Adrenal gland (tissue), 12 donors: ENCODE measurements around the gene RAC3. TPM values are rescaled to one million over a fixed set of nuclear protein-coding genes. Genes with fewer than 3 reads are reported as not detected.
"Not testable (repeated sequence)": the region's sequence is repeated elsewhere in the genome, so short reads cannot be mapped to it uniquely, and the experiment has no call there.

Experiments used
- DNase-seq, 7 donors: peaks; one replicate each; pipeline ENCODE4 v3.0.0-alpha.2; 2019 to 2020
- H3K27ac ChIP-seq, 5 donors: fragments of 200-600 bp; sonication (generic) in 4 of 5; 1 replicate in 3 of 5; 2 replicates in 2 of 5; pipeline versions ENCODE4 v1.5.1 to v1.8.0; 2016 to 2020; ENCODE audit warnings: mild to moderate bottlenecking in 1 of 5
- H3K27me3 ChIP-seq: fragments of 200-600 bp; 2 replicates; pipeline ENCODE4 v1.8.0; 2021
- H3K36me3 ChIP-seq, 2 donors: fragments of 200-600 bp; replicated peaks in 1 of 2; 1 replicate in 1 of 2; 2 replicates in 1 of 2; pipeline versions ENCODE4 v1.5.1 to v1.8.0; 2018 to 2022
- H3K4me1 ChIP-seq, 2 donors: fragments of 200-600 bp; replicated peaks in 1 of 2; 1 replicate in 1 of 2; 2 replicates in 1 of 2; pipeline versions ENCODE4 v1.5.1 to v1.8.0; 2018 to 2021
- H3K4me3 ChIP-seq, 4 donors: fragments of 200-600 bp; sonication (generic) in 3 of 4; one replicate each; pipeline ENCODE4 v1.5.1; 2016 to 2018
- H3K9me3 ChIP-seq, 3 donors: fragments of 200-600 bp; sonication (generic) in 1 of 3; replicated peaks in 1 of 3; 1 replicate in 2 of 3; 2 replicates in 1 of 3; pipeline versions ENCODE4 v1.5.1 to v1.8.0; 2016 to 2021
- POLR2A ChIP-seq, 2 donors: fragments of 450-650 bp; IDR thresholded peaks; one replicate each; pipeline ENCODE4 v1.6.1; 2017; ENCODE audit warnings: antibody characterized with exemption in 2 of 2, mild to moderate bottlenecking in 2 of 2, moderate library complexity in 1 of 2
- WGBS, 4 donors: extraction: QIAGEN DNeasy Blood & Tissue Kit in 2 of 4; methylation state at CpG; one replicate each; pipeline versions ENCODE4 v1.1.5 to v1.1.7; 2013 to 2017; 5-methylcytosine and 5-hydroxymethylcytosine counted together
- intact Hi-C, 2 donors: fragments of 100-400 bp; cut with DNase I; formaldehyde crosslinking; loops; one replicate each; pipeline versions ENCODE4 v1.14.1 to v1.15.0; 2022 to 2023
- polyA plus RNA-seq, 3 donors: library from polyadenylated mRNA; stranded (reverse); fragments of 200-250 nt in 2 of 3; fragments of 350-450 nt in 1 of 3; fragmentation: Illumina TruSeq in 1 of 3; extraction: RNeasy Lipid Tissue Mini Kit (QIAGEN cat#74804) in 1 of 3; gene quantifications; one replicate each; pipeline ENCODE4 v1.2.3, GENCODE V29; 2013 to 2014
- total RNA-seq, 9 donors: library from RNA; depleted of rRNA in 4 of 9; stranded (reverse); fragments of >200 nt in 4 of 9; fragments of 120-200 nt in 1 of 9; fragmentation: NEBNext Ultra II Directional in 1 of 9; extraction: Animal tissue kit (Norgen Biotek cat#: 25700) in 1 of 9; gene quantifications; one replicate each; pipeline versions ENCODE4 v1.1.0 to v1.2.4, GENCODE V29; 2013 to 2023
- TF ChIP-seq, protein P1 (sequence below), 6 experiments: fragments of 450-650 bp in 4 of 6; fragments of 200-600 bp in 2 of 6; sonication (generic) in 1 of 6; IDR thresholded peaks; 1 replicate in 5 of 6; 2 replicates in 1 of 6; pipeline versions ENCODE4 v1.5.1 to v1.8.0; 2016 to 2021; ENCODE audit warnings: antibody characterized with exemption in 6 of 6, mild to moderate bottlenecking in 2 of 6, moderate library complexity in 1 of 6
- donor health status: healthy with polysubstance abuse.
- donor health status: Bipolar disorder and iron deficiency.
- donor health status: DM: yes; HTN: yes; CAD: no.
- donor health status: DM: no; HTN: no; CAD: no.
- donor health status: DM: no; HTN: no; CAD: no.
- donor health status: DM: yes; HTN: yes; CAD: no.

Gene RAC3
- total and polyA plus RNA-seq, 12 donors, result 1.6 to 13.5 (median 5.1) TPM

DNA sequence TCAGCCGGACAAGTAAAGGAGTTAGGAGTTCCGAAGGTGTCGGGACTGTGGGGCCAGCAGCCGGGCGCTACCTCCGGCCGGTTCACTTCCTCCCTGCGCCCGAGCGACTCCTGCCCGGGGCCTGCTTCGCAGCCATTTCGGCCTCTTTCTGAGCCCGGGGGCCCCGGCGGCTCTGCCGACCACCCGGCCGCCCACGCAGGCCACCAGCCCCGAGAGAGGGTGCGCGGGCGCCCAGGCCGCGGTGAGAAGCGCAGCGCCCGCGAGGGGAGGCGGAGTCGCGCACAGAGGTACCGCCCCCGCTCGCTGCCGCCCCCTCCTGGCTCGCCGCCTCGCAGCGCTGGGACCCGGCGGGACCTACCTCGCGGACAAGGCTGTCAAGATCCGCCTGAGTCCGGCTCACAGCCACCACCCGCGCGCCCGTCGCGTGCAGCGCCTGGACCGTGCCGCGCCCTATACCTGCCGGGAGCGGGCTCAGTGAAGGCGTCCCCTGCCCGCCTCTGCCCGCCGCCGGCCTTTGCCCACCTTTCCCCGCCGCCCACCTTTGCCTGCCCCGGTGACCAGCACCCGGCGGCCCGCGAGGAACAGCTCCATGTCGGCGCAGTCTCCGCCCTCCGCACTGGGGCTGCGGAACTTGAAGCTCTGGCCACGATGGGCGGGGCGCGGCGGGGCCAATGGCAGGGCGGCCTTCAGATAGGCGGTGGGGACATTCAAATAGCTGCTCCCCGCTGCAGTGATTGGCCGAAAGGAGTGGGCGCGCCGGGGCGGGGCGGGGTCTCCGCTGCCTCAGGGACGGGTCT, 5.8 kb downstream of the RAC3 start, which contains the start of gene DCXR:
Gene DCXR (minus strand): TSS at position 606 of the 797 bp plus-strand sequence. CDS start 15 bp downstream, at position 591.
- no peaks in the 10 kb centered on the region for H3K9me3 ChIP-seq
- 0 to 1% (median 0%) methylated on average over 2 to 92 of the region's 92 CpGs for WGBS, 4 donors
- H3K36me3 ChIP-seq, result no peaks in the 10 kb centered on the region
- peak within 1 kb of the TSS in 3 of 4 donors; percentile 33 to 69 (median 55) for H3K4me3 ChIP-seq
- intact Hi-C loops, result loop anchor here in 1 of 2 donors (10.0 kb wide), 1 partner anchor 278 kb away; the partner anchor contains the start of gene CD7
- peak; percentile 95 to 98 (median 97) for DNase-seq
- H3K4me1 ChIP-seq, result peaks cover 14% of the 10 kb centered on the region in 2 donors
- TF ChIP-seq, protein P1, sequence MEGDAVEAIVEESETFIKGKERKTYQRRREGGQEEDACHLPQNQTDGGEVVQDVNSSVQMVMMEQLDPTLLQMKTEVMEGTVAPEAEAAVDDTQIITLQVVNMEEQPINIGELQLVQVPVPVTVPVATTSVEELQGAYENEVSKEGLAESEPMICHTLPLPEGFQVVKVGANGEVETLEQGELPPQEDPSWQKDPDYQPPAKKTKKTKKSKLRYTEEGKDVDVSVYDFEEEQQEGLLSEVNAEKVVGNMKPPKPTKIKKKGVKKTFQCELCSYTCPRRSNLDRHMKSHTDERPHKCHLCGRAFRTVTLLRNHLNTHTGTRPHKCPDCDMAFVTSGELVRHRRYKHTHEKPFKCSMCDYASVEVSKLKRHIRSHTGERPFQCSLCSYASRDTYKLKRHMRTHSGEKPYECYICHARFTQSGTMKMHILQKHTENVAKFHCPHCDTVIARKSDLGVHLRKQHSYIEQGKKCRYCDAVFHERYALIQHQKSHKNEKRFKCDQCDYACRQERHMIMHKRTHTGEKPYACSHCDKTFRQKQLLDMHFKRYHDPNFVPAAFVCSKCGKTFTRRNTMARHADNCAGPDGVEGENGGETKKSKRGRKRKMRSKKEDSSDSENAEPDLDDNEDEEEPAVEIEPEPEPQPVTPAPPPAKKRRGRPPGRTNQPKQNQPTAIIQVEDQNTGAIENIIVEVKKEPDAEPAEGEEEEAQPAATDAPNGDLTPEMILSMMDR (IDR thresholded peaks at IDR 0.05), result peak; percentile 21 to 85 (median 58)
- peak; percentile 73 to 91 for TF ChIP-seq POLR2A (IDR thresholded peaks at IDR 0.05)
- peak within 1 kb of the TSS; percentile 90 to 99 (median 93) for H3K27ac ChIP-seq
- H3K27me3 ChIP-seq, result no peaks in the 10 kb centered on the region

DNA sequence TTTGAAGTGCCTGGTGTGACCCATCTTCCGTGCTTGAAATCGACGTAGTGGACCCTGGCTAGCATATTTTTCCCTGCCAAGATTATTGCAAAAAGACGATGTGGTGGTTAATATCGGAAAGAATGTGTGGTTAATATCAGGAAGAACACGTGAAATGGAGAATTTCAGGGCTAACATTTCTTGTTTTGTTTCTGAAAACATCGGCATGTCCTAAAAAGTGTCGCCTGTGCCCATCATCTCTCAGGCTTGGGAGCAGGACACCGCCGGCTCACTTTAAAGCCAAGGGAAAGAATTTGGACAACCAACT, 6.4 kb downstream of the RAC3 start:
- intact Hi-C loops, result loop anchor here in 1 of 2 donors (10.0 kb wide), 1 partner anchor 277 kb away; the partner anchor contains the start of gene CD7
- Histone ChIP-seq H3K36me3 (no peaks in the 10 kb centered on the region), H3K4me1 (peaks cover 14% of the 10 kb centered on the region in 2 donors), H3K27me3 (no peaks in the 10 kb centered on the region), H3K9me3 (no peaks in the 10 kb centered on the region), H3K4me3 (peak overlapping the region in 2 of 4 donors; percentile 55 to 69), H3K27ac (peak overlapping the region; percentile 90 to 99 (median 93))
- 4 to 8% (median 7%) methylated on average over 10 of the region's 10 CpGs for WGBS, 4 donors
- TF ChIP-seq, protein P1 (IDR thresholded peaks at IDR 0.05), result no peak
- TF ChIP-seq POLR2A (IDR thresholded peaks at IDR 0.05), result no peak
- DNase-seq, result no peak

DNA sequence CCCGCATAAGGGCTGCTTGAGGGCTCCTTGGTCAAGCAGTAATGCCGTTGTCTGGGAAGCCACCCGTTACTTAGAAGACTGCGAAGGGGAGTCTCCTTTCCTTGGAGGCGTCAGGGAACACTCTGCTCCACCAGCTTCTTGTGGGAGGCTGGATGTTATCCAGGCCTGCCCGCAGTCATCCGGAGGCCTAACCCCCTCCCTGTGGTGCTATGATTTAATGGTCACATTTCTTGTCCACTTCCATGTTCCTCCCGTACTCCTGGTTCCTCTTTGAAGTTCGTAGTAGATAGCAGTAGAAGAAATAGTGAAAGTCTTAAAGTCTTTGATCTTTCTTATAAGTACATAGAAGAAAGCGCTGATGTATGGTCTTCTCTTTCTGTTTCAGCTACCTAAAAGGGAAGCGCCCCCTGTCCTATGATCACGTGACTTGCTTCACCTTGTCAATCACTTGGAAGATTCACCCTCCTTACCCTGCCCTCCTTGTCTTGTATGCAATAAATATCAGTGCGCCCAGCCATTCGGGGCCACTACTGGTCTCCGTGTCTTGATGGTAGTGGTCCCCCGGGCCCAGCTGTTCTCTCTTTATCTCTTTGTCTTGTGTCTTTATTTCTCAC, 7.4 kb downstream of the RAC3 start:
- intact Hi-C loops, result loop anchor here in 1 of 2 donors (10.0 kb wide), 1 partner anchor 276 kb away; the partner anchor contains the start of gene CD7
- not testable (repeated sequence) for H3K27me3 ChIP-seq, DNase-seq, H3K36me3 ChIP-seq, H3K4me3 ChIP-seq, H3K9me3 ChIP-seq, H3K27ac ChIP-seq
- 79 to 82% (median 81%) methylated on average over 16 of the region's 16 CpGs for WGBS, 4 donors
- peaks cover 14% of the 10 kb centered on the region in 2 donors for H3K4me1 ChIP-seq

DNA sequence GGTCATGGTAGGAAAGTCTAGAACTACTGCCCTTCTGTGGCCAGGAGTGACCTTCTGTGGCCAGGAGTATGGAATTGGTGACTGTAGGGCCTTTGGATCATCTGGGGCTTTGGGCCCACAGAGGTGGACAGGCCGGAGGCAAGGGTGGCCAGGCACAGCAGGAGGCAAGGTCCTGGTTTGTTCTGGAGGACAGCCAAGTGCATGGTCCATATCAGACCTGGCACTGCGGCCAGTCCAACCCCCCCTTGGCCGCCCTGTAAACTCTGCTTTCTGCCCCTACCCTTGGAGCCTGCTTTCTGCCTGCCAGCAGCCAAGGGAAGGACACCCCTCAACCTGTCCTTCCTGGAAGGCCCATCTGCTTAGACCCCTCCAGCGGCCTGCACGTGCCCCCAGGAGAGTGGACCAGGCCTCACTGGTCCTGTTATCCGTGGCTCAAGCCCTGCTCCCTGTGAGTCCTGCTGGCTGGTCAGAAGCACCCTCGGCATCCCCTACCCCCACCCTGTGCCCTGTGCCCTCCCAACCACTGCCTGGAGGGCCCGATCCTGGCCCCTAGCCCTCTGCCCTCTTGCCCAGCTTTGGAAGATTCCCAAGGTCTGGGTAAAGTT, 8.3 kb downstream of the RAC3 start:
- intact Hi-C loops, result loop anchor here in 1 of 2 donors (10.0 kb wide), 1 partner anchor 275 kb away; the partner anchor contains the start of gene CD7
- no peaks in the 10 kb centered on the region for H3K9me3 ChIP-seq
- 83 to 97% (median 95%) methylated on average over 2 to 8 of the region's 8 CpGs for WGBS, 4 donors
- DNase-seq, result no peak
- no peak overlapping the region for H3K4me3 ChIP-seq
- no peaks in the 10 kb centered on the region for H3K36me3 ChIP-seq
- peaks cover 14% of the 10 kb centered on the region in 2 donors for H3K4me1 ChIP-seq
- no peaks in the 10 kb centered on the region for H3K27me3 ChIP-seq
- no peak overlapping the region for H3K27ac ChIP-seq
- no peak for TF ChIP-seq POLR2A (IDR thresholded peaks at IDR 0.05)
- TF ChIP-seq, protein P1 (IDR thresholded peaks at IDR 0.05), result no peak
